ENCODE results near the gene MINK1. TPM values are rescaled to one million over a fixed set of nuclear protein-coding genes. Genes with fewer than 3 reads are reported as not detected.

Gene MINK1
- total RNA-seq, 1 experiment from 2014 or later = 20.0 TPM

- peak overlapping the region; percentile 92 for H3K4me3 ChIP-seq
- H3K27ac ChIP-seq = no peak overlapping the region; the same call in 1 of the 2 replicates
- peaks cover 56% of the 10 kb centered on the region for H3K4me1 ChIP-seq (replicated peaks)
- DNase-seq (ENCODE audit: low read depth in 1 of 2, low spot score in 2 of 2) = peak in 1 of 2 experiments; percentile 47
- H3K36me3 ChIP-seq = peaks cover 61% of the 10 kb centered on the region
- no peaks in the 10 kb centered on the region for H3K9me3 ChIP-seq (replicated peaks)
- no peaks in the 10 kb centered on the region for H3K27me3 ChIP-seq (replicated peaks)
Observed at GRCh38 chr17:4947010-4947410, 113.9 kb downstream of the MINK1 start.

Other genes starting within 250 kb of the MINK1 start
- gene SMTNL2, start 248.8 kb upstream of the MINK1 start, total RNA-seq (2014; rRNA removed; shearing (Covaris generic)) = not detected in 2 replicates
- not detected in 2 replicates for gene ALOX15, start 191.7 kb upstream of the MINK1 start, total RNA-seq (2014; rRNA removed; shearing (Covaris generic))
- gene PELP1, start 129.2 kb upstream of the MINK1 start, total RNA-seq (2014; rRNA removed; shearing (Covaris generic)) = 18.1 and 28.7 TPM in 2 replicates
- gene ARRB2, start 122.7 kb upstream of the MINK1 start, total RNA-seq (2014; rRNA removed; shearing (Covaris generic)) = 2.6 and 8.2 TPM in 2 replicates
- 16.7 and 26.9 TPM in 2 replicates for gene MED11, start 101.9 kb upstream of the MINK1 start, total RNA-seq (2014; rRNA removed; shearing (Covaris generic))
- not detected in 2 replicates for gene ZMYND15, start 93.5 kb upstream of the MINK1 start, total RNA-seq (2014; rRNA removed; shearing (Covaris generic))
- gene CXCL16, start 93.4 kb upstream of the MINK1 start, total RNA-seq (2014; rRNA removed; shearing (Covaris generic)) = not detected in 2 replicates
- not detected in 2 replicates for gene TM4SF5, start 61.5 kb upstream of the MINK1 start, total RNA-seq (2014; rRNA removed; shearing (Covaris generic))
- gene VMO1, start 47.0 kb upstream of the MINK1 start, total RNA-seq (2014; rRNA removed; shearing (Covaris generic)) = not detected in 2 replicates
- gene GLTPD2, start 44.4 kb upstream of the MINK1 start, total RNA-seq (2014; rRNA removed; shearing (Covaris generic)) = not detected in 2 replicates
- 197 and 257 TPM in 2 replicates for gene PSMB6, start 37.2 kb upstream of the MINK1 start, total RNA-seq (2014; rRNA removed; shearing (Covaris generic))
- 7.6 and 16.8 TPM in 2 replicates for gene PLD2, start 26.2 kb upstream of the MINK1 start, total RNA-seq (2014; rRNA removed; shearing (Covaris generic))
- 0.18 TPM in 1 of 2 replicates, not detected in the other for gene C17orf107, start 66.2 kb downstream of the MINK1 start, total RNA-seq (2014; rRNA removed; shearing (Covaris generic))
- 0.29 TPM in 1 of 2 replicates, not detected in the other for gene CHRNE, start 69.8 kb downstream of the MINK1 start, total RNA-seq (2014; rRNA removed; shearing (Covaris generic))
- not detected in 2 replicates for gene GP1BA, start 98.9 kb downstream of the MINK1 start, total RNA-seq (2014; rRNA removed; shearing (Covaris generic))
- gene SLC25A11, start 106.7 kb downstream of the MINK1 start, total RNA-seq (2014; rRNA removed; shearing (Covaris generic)) = 67.6 and 68.4 TPM in 2 replicates
- 4.2 and 13.0 TPM in 2 replicates for gene RNF167, start 106.9 kb downstream of the MINK1 start, total RNA-seq (2014; rRNA removed; shearing (Covaris generic))
- 1,207 and 1,337 TPM in 2 replicates for gene PFN1, start 115.2 kb downstream of the MINK1 start, total RNA-seq (2014; rRNA removed; shearing (Covaris generic))
- 5.2 and 6.6 TPM in 2 replicates for gene ENO3, start 117.8 kb downstream of the MINK1 start, total RNA-seq (2014; rRNA removed; shearing (Covaris generic))
- gene SPAG7, start 134.5 kb downstream of the MINK1 start, total RNA-seq (2014; rRNA removed; shearing (Covaris generic)) = 63.5 and 71.4 TPM in 2 replicates
- 6.3 and 19.7 TPM in 2 replicates for gene CAMTA2, start 154.3 kb downstream of the MINK1 start, total RNA-seq (2014; rRNA removed; shearing (Covaris generic))
- gene INCA1, start 164.2 kb downstream of the MINK1 start, total RNA-seq (2014; rRNA removed; shearing (Covaris generic)) = 1.1 and 2.7 TPM in 2 replicates
- gene KIF1C, start 164.6 kb downstream of the MINK1 start, total RNA-seq (2014; rRNA removed; shearing (Covaris generic)) = 72.3 and 102 TPM in 2 replicates
- gene SLC52A1, start 202.1 kb downstream of the MINK1 start, total RNA-seq (2014; rRNA removed; shearing (Covaris generic)) = not detected in 2 replicates
- 0.18 and 0.41 TPM in 2 replicates for gene ZFP3, start 245.1 kb downstream of the MINK1 start, total RNA-seq (2014; rRNA removed; shearing (Covaris generic))

Measured in SJSA1 (cell line).